Activated effector memory CD4-positive, alpha-beta T cell treated with anti-CD3 and anti-CD28 coated beads, Interleukin-2, amount 50 U/mL, for 16 hours (primary cell): ENCODE measurements around the gene DLGAP4.

ENCODE experiments used
- DNase-seq: peaks from one replicate; pipeline ENCODE4 v3.0.0-alpha.2; 2020

DLGAP4 gene, protein sequence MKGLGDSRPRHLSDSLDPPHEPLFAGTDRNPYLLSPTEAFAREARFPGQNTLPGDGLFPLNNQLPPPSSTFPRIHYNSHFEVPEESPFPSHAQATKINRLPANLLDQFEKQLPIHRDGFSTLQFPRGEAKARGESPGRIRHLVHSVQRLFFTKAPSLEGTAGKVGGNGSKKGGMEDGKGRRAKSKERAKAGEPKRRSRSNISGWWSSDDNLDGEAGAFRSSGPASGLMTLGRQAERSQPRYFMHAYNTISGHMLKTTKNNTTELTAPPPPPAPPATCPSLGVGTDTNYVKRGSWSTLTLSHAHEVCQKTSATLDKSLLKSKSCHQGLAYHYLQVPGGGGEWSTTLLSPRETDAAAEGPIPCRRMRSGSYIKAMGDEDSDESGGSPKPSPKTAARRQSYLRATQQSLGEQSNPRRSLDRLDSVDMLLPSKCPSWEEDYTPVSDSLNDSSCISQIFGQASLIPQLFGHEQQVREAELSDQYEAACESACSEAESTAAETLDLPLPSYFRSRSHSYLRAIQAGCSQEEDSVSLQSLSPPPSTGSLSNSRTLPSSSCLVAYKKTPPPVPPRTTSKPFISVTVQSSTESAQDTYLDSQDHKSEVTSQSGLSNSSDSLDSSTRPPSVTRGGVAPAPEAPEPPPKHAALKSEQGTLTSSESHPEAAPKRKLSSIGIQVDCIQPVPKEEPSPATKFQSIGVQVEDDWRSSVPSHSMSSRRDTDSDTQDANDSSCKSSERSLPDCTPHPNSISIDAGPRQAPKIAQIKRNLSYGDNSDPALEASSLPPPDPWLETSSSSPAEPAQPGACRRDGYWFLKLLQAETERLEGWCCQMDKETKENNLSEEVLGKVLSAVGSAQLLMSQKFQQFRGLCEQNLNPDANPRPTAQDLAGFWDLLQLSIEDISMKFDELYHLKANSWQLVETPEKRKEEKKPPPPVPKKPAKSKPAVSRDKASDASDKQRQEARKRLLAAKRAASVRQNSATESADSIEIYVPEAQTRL

DNA sequence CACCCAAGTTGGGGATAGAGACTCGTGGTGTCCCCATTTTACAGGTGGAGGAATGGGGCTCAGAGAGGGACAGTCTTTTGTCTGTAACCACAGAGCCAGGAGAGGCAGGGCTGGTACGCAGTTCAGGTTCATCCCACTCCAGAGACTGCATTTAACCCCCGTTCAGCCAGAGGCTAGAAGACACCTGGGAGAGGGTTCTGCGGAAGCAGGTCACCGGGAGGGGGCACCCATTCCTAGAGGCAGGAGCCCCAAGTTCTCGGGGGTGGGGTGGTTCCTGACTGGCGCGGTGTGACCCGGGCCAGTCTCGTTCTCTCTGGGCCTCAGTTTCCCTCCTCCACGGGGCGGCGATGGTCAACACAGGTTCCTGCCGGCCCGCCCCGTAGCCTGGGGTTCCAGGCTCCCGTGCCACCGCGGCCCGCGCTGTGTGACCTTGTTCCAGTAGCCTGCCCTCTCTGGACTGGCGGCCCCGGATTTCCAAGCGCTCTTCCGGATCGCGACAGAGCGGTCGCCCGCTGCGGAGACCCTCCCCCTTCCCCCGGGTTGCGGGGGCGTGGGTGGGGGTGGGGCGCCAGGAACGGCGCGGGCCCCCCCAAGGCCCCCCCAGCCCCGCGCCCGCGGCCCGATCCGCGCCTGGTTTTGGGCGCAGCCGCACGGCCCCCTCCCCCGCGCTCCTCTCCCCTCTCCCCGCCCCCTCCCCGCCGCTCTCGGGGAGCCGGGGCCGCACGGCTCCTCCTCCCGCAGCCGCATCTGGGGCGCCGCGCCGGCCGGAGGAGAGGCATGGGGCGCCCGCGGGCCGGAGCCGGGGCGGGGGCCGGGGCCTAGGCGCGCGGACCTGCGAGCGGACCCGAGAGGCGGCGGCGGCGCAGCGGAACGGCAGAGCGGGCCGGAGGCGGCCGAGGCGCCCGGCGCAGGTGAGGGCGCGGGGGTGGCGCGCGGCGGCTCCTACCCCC, at the start of gene DLGAP4:
DLGAP4 (plus strand) TSS at position 738 of the 950 bp plus-strand sequence. CDS start 125,379 bp downstream, outside the sequence.
- DNase-seq, result no peak

DNA sequence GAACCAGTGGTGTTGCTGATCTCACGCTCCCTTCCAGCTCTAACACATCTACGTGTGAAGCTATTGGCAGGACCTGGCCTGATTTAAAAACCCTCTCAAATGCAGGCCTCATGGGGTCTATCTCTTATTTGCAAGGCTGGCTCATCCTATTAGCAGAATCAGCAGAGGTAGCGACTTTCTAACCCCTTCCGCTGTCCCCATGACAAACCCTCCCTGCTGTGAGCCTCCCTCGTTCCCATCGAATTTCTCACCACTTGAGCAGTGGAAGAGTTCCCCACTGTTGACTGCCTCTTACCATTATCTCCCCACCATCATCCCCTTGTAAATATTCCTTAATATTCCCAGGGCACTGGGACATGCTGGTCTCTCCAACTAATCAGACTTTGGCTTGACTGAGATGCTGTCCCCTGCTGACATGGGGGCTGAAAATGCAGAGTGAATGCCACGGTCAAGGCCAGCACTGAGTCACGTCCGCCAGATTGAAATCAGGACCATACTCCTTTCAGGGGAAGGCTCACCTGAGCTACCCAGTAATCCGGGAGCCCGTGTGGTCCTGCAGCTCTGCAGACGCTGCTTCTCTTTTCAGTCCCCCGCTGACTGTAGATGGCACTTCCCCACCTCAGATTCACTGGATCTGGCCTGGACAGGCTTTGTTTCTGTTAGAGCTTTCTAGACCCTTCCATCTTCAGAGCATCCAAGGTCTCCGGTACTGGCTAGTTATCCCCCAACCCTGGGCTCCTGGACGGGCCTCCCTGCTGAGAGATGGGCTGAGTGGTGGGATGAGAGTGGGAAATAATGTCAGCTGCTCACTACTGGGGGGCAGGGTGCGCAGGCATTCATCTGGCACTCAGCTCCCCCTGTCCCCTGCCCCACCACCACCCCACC, 46.7 kb upstream of the DLGAP4 start:
- no peak for DNase-seq

DNA sequence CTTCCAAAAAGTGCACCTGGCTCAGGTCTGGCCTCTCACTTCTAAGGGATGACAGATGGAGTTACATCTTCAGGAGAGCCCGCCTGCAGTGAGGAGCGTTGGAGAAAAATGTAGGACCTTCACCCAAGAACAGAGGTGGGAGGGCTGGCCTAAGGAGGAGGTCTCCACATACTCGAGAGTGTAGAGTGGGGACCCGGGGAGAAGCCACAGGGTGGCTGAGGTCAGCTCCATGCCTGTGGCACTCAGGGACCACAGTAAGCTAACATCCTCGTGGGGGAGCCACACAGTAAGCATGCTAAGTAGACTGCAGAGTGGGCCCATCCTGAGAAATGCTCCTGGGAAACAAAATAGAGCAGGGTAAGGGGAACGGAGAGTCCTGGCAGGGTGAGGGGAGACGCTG, 45.8 kb upstream of the DLGAP4 start:
- no peak for DNase-seq

DNA sequence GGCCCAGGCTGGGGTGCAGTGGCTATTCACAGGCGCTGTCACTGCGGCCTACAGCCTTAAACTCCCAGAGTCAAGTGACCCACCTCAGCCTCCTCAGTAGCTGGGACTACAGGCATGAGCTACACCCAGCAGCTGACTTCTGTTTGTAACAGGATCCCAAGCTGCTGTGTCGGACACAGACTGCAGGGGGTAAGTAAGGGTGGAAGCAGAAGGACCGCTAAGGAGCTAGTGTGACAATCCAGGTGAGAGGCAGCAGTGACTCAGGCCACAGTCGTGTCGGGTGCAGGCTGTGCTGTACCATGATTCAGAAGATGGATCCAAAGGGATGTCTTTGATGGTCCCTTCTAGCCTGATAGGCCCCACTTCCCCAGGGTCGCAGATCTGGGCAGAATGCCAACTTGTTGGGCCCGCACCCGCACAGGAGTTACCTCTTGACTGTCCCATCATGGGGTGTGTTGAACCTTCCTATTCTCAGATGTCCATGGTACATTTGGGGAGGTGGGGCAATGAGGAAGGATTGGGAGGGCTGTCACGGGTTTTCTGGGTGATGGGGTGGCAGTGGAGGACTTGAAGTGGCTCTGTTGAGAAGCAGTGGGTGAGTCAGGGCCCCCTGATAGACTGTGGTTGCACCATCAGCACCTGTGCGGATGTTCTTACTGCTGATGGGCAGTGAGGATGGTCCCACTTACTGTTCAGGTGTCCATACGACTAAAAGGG, 44.6 kb upstream of the DLGAP4 start:
- no peak for DNase-seq

DNA sequence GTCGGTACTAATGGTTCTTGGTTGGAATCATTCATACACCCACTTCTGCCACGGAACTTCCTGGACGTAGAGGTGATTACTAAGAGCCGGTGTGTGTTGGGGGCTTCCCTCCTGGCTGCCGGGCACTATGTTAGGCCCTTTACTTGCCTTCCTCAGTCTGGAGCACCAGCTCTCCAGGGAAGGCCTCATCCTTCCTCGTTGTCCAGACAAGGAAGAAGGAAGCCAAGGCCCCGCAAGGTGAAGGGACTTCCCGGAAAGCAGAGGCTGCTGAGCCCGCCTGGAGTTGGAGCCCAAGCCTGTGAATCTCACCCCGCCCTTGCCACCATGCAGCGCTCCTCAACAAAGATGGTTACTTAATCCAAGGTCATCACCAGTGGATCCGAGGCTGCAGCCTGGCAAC, 43.7 kb upstream of the DLGAP4 start:
- no peak for DNase-seq

DNA sequence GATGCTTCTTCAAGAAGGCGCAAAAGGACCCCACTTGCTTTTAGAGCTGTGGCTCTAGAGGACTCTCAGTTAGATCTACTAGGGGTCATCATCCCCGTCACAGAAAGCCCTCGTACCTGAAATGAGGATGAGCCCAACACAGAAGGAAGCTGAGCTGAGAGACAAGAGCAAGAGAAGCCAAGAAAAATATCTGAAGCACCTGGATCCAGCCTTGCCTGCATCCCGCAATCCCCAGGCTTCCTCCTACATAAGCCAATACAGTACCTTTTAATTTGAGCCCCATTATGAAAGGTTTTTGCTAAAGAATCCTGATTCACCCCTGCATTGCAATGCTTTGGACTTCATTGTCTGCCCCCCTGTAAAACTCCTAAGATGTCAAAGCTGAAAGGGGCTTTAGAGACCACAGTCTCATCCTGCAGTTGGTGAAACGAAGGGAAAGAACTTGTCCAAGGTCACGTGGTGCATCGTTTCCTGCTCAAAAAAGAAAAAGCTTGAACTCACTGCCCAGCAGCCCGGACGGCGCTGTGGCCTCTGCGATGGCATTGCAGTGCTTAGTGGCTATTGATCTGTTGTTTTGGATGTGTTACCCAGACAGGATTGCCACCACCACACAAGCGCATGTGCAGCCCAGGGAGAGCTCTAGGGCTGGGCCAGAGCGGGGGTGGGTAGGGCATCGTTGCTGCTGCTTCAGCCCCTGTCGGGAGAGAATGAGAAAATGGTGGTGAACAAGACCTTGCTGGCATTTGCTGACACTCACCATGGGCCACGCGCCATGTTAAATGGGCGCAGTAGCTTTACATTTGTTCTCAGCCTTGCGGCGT, 41.5 kb upstream of the DLGAP4 start:
- no peak for DNase-seq

DNA sequence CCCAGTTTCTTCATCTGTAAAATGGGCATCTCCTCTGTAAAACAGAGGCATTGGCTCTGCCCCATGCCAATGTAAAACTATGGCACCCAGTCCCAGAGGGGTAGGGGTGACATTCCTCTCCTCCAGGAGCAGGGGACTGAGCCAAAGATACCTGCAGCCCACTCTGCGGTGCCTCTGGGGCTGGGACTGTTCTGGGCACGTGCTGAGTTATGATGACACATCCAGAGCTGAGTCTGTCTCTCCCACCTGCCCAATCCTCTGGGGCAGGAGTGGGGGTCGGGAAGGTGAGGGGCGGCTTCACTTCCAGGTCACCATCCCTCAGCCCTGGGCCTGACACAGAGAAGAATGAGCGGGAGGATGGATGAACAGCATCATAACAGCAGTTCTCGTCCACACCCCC, 40.0 kb upstream of the DLGAP4 start:
- DNase-seq, result no peak

DNA sequence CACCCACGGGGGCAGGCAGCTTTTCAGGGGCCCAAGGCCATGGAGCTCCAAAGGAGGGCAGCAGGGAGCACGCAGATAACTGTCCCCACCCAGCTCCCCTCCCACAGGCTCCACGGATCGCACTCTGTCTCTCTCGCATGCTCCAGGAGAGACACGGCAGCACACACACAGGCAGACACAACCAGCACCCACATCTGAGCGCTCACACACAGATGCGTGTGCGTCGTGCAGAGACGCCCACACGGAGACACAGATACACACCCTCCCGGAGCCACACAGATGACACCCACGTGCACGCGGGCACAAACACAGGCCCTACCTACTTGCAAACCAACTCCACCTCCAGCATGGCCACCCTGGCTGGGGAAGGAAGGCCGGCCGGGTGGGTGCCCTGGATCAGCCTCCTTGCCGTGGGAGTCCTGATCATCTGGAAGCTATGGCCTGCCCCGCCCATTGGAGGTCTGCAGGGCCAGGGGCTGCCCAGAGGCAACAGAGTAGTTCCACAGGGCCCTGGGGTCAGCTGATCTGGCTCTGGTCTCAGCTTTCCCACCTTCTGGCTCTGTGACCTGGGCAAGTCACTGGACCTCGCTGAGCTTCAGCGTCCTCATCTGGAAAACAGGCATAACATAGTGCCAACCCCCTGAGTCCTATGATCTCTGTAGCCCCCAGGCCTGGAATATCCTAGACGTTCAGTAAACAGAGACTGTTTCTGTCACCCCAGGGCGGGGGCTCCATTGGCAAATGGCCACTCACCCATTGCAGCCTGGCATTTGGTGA, 38.3 kb upstream of the DLGAP4 start:
- no peak for DNase-seq

DNA sequence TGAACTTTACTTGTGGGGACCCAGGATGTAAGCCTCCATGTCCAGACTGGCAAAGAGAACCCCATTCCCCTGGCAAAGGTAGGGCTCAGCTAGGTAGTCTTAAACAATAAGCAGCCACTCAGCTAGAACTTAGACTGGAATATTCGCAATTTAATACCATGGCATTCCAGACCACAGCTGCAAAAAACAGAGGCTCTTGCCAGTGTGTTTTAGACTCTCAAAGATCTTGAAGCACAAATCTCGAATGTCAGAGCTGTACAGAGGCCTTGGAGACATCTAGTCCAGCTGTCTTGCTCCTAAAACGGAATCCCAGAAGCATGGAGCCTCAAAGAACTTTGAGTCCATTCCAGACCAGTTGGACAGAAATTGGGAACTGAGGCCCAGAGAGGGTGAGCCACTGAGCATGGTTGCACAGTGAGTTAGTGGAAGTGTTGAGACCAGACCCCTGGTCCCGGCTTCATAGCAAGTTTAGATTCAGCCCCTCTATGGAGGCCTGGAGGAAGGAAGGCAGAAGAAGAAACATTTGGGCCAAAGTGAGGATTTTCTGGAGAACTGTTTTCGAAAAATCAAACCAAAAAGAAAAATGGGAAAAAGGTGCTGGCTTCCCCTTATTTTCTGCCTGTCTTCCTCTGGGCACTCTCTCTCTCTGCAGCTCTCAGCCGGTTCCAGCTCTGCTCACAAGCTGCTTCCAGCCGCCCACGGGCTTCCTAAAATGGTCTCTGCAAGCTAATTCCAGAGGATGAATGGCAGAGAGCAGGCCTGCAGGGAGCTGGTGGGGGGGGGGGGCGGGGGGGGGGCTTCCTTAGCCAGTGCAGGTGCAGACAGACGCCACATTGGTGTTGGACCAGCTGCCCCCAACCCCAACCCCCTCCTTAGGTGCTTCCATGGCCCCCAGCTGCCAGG, 37.4 kb upstream of the DLGAP4 start:
- no peak for DNase-seq

DNA sequence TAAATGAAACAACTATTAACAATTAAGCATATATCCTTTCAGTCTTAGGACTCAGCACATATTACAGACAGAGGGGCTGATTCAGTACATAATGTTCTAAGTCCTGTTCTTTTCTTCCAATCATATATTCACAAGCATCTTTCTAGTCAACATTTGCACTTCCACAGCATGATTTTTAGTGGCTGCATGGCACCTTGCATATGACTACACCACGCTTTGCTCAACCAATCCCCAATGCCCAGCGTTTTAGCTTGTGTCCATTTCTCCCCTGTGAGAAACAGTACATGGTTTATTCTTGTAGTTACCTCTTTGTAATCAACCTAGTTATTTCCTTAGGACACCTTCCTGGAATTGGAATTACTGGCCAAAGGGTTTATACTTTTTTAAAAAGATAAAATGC, 36.6 kb upstream of the DLGAP4 start:
- no peak for DNase-seq

DNA sequence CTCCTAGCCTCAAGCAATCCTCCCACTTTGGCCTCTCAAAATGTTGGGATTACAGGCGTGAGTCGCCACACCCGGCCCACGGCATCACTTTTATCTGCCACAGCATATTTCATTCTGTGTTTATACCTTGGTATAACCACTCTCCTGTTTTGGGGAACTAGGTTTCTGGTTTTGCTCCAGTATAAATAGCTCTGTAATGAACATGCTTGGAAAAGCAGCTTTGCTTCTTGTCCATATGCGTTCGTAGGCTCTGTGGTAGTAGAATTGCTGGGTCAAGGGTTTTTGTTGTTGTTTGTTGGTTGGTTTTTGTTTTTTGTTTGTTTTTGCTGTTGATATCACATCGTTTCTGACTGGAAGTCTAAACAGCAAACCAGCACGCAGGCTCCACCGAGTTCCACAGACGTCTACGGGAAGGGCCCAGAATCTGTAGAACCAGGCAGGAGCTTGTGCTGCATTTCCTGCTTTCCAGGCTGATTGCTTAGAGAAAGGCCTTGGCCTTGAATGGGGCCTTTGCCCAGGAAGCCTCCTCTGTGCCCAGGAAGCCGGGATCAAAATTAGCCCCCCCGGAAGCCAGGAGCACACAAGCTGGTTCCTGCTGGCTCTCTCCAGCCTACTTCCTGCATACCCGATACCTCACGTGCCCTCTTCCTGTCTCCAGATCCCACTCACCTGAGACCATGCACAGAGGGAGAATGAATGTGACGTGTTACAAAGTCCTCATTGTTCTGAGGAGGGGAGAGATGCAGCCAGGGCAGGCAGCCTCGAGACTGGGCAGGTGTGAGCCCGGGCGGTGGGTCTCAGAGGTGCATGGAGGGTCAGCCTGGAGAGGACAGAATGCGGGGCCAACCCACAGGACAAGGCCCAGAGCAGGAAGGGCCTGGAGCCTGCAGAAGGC, 35.1 kb upstream of the DLGAP4 start:
- no peak for DNase-seq

DNA sequence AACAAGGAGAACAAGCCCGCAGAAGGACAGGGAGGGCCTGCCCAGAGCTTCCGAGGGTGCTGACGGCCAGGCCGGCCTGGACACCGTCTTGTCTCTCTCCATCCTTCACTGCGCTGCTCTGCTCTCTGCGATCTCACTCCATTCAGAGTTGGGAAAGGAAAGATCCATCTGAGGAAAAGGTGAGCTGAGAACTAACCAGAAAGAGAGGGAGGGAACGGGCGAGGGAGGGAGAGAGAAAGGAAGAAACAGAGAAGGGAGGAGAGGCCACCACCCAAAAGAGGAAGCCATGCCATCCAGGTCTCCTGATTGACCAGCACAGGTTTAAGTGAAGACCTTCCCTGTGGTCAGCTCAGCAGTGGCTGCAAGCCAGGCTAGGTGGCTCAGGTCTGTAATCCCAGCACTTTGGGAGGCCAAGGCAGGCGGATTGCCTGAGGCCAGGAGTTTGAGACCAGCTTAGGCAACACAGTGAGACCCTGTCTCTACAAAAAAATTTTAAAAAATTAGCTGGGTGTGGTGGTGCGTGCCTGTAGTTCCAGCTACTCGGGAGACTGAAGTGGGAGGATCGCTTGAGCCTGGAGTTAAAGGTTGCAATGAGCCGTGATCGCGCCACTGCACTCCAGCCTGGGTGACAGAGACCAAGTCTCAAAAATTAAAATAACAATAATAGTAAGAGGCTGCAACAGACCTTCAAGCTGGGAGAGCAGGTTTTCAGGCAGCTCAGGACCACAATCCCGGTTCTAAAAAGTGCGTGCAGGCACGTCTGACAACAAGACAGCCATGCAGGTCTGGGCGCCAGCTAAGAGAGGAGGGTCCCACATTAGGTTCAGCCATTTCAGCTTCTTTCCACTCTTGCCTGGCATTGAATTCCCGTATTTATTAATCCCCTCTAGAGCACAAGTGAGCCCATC, 34.2 kb upstream of the DLGAP4 start:
- no peak for DNase-seq

DNA sequence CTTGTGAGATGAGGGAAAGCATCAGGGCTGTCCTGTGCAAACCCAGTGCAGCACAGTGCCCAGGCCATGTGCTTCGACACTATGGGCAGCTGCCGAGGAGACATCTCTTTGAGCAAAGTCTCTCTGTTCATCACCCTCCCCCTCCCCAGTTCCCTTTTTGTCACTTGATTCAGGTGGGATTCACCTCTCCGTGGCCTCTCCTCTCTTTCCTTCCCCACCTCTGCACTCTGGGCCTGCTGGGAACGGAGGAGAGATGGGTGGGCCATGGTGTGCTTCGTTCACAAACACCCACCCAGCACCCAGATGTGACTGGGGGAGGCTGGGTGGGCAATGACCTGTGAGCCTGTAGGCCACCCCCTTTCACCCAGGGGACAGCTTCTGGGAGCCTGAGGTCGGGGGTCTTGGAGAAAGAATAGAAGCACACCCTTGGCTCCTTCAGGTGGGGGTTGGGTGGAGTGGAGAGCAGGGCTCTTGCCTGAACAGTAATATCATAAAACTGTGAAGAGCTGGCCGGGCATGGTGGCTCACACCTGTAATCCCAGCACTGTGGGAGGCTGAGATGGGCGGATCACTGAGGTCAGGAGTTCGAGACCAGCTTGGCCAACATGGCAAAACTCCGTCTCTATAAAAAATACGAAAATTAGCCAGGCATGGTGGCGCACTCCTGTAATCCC, 33.5 kb upstream of the DLGAP4 start:
- DNase-seq, result no peak

DNA sequence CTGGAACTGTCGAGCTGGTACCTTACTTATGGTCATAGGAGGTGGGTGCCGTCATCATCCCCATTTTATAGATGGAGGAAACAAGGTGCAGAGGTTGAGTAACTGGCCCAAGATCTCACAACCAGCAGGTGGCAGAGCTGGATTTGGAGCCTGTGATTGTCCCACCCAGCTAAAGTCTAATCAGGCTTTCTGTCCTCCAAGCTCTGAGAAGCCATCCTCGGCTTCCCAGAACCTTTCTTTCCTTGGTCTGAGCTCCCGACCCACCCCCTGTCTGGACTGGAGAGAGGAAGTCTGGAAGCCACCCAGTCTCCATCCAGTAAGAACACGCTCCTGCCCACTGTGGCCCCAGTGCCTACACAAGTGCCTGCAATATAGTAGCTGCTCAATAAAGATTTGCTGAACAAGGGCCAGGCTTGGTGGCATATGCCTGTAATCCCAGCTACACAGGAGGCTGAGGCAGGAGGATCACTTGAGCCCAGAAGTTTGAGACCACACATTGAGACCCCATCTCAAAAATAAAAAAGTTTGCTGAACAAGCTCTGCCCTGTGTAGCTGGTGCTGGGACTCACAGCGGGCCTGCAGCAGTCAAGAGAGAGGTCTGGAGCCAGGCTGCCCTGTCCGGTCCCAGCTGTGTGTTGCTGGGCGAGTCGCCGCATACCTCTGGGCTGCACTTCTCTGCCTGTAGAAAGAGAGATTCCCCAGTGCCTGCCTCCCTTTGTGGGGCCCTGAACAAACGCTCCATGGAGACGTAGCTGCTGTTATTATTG, 32.5 kb upstream of the DLGAP4 start:
- no peak for DNase-seq
